Measurements from ENCODE around the gene ANK2. TPM values are rescaled to one million over a fixed set of nuclear protein-coding genes. Genes with fewer than 3 reads are reported as not detected.

The ANK2 gene
- total RNA-seq, 1 donor from 2014 or later, result 4.5 TPM

DNA sequence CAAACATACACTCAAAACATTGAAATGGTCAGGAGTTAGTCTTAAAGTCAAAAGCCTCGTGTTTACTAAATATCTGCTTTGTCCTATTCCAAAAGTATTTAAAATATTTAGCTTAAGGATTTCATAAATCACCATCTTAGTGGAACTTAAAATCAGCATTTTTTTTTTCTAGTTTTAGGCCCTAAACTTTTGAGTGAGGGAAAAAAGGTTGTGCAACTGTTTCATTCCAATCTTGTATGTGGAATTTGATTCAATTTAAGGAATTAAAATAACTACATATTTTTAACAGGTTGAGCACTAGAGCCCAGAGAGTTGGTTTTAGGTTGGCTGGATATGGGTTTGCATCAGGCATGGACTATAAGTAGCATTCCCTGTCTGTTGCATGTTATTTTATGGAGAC lies 35.7 kb upstream of the ANK2 start:
- Mint-ChIP-seq H3K27me3 (no peaks in the 10 kb centered on the region), H3K4me1 (no peaks in the 10 kb centered on the region), H3K36me3 (ENCODE audit: low read depth) (no peaks in the 10 kb centered on the region), H3K27ac (no peak overlapping the region), H3K9me3 (no peaks in the 10 kb centered on the region), H3K4me3 (no peak overlapping the region)
- intact Hi-C loops (cut with micrococcal nuclease), result no loop called here
- POLR2A ChIA-PET, result no interaction called here
- TF ChIP-seq, protein P1, sequence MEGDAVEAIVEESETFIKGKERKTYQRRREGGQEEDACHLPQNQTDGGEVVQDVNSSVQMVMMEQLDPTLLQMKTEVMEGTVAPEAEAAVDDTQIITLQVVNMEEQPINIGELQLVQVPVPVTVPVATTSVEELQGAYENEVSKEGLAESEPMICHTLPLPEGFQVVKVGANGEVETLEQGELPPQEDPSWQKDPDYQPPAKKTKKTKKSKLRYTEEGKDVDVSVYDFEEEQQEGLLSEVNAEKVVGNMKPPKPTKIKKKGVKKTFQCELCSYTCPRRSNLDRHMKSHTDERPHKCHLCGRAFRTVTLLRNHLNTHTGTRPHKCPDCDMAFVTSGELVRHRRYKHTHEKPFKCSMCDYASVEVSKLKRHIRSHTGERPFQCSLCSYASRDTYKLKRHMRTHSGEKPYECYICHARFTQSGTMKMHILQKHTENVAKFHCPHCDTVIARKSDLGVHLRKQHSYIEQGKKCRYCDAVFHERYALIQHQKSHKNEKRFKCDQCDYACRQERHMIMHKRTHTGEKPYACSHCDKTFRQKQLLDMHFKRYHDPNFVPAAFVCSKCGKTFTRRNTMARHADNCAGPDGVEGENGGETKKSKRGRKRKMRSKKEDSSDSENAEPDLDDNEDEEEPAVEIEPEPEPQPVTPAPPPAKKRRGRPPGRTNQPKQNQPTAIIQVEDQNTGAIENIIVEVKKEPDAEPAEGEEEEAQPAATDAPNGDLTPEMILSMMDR (IDR thresholded peaks at IDR 0.05), result no peak
- DNase-seq (no peak), ATAC-seq (ENCODE audit: low read depth) (no peak)
- CTCF ChIA-PET, result no interaction called here

DNA sequence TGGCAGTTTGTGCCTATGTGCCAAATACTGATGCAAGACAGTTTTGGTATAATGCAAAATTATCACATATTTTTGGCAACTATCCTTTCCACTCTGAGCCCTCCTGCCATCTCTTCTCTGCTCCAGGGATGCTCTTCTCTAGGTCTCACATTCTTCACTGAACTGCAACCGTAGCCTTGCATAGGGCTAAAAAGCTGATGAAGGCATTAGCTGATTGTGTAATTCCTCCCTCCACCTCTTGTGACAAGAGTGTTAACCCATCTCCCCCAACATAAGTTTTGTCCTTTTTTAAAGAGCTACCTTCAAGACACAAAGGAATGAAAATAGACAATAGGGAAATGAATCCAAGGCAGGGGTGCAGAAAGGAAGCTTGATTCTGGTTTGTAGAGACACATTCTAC lies 33.1 kb upstream of the ANK2 start:
- Mint-ChIP-seq H3K27ac (no peak overlapping the region), H3K4me1 (no peaks in the 10 kb centered on the region), H3K36me3 (ENCODE audit: low read depth) (no peaks in the 10 kb centered on the region), H3K4me3 (no peak overlapping the region), H3K27me3 (no peaks in the 10 kb centered on the region), H3K9me3 (no peaks in the 10 kb centered on the region)
- ChIA-PET CTCF (no interaction called here), POLR2A (no interaction called here)
- ATAC-seq (ENCODE audit: low read depth) (no peak), DNase-seq (no peak)
- intact Hi-C loops (cut with micrococcal nuclease), result no loop called here
- TF ChIP-seq, protein P1 (IDR thresholded peaks at IDR 0.05), result no peak

- TF ChIP-seq, protein P1 (IDR thresholded peaks at IDR 0.05), result no peak
- CTCF ChIA-PET, result no interaction called here
- no peaks in the 10 kb centered on the region for H3K36me3 Mint-ChIP-seq (ENCODE audit: low read depth)
- POLR2A ChIA-PET, result no interaction called here
- H3K27me3 Mint-ChIP-seq, result no peaks in the 10 kb centered on the region
- H3K27ac Mint-ChIP-seq, result no peak overlapping the region
- H3K4me1 Mint-ChIP-seq, result no peaks in the 10 kb centered on the region
- intact Hi-C loops (cut with micrococcal nuclease), result no loop called here
- ATAC-seq (ENCODE audit: low read depth), result no peak
- DNase-seq, result no peak
- no peak overlapping the region for H3K4me3 Mint-ChIP-seq
- H3K9me3 Mint-ChIP-seq, result no peaks in the 10 kb centered on the region
Observed at GRCh38 chr4:113020966-113021365, 28.5 kb upstream of the ANK2 start.

GRCh38 chr4:113024388-113024787 lies 25.1 kb upstream of the ANK2 start:
- TF ChIP-seq, protein P1 (IDR thresholded peaks at IDR 0.05), result no peak
- no peak overlapping the region for H3K27ac Mint-ChIP-seq
- POLR2A ChIA-PET, result no interaction called here
- intact Hi-C loops (cut with micrococcal nuclease), result no loop called here
- H3K4me3 Mint-ChIP-seq, result no peak overlapping the region
- H3K9me3 Mint-ChIP-seq, result no peaks in the 10 kb centered on the region
- no peaks in the 10 kb centered on the region for H3K36me3 Mint-ChIP-seq (ENCODE audit: low read depth)
- no peaks in the 10 kb centered on the region for H3K4me1 Mint-ChIP-seq
- CTCF ChIA-PET, result no interaction called here
- H3K27me3 Mint-ChIP-seq, result no peaks in the 10 kb centered on the region
- DNase-seq (no peak), ATAC-seq (ENCODE audit: low read depth) (no peak)

DNA sequence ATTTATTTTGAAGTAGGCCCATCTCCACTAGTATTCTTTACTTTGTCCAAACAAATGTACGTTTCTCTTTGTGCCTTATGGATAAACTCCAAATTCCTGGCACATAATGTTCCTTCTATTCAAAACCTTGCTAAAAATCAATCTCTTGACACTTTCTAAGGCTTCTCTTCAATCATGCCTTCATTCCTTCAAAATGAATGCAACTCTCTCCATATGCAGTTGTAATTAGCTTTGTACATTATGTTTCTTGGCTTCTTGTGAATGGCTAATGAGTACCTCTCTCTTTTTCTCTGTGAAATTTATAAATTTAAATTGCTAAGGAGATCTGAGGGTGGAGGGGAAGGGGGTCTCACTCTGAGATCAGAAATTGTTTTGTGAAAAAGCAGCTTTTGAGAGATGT lies 24.0 kb upstream of the ANK2 start:
- ATAC-seq (ENCODE audit: low read depth) (no peak), DNase-seq (no peak)
- Mint-ChIP-seq H3K9me3 (no peaks in the 10 kb centered on the region), H3K4me1 (no peaks in the 10 kb centered on the region), H3K36me3 (ENCODE audit: low read depth) (no peaks in the 10 kb centered on the region), H3K27ac (no peak overlapping the region), H3K27me3 (no peaks in the 10 kb centered on the region), H3K4me3 (no peak overlapping the region)
- TF ChIP-seq, protein P1 (IDR thresholded peaks at IDR 0.05), result no peak
- intact Hi-C loops (cut with micrococcal nuclease), result no loop called here
- POLR2A ChIA-PET, result no interaction called here
- CTCF ChIA-PET, result no interaction called here
